ENCODE results near the gene RPS10.
"Not testable (repeated sequence)": the region's sequence is repeated elsewhere in the genome, so short reads cannot be mapped to it uniquely, and the experiment has no call there.

Gene RPS10

DNA sequence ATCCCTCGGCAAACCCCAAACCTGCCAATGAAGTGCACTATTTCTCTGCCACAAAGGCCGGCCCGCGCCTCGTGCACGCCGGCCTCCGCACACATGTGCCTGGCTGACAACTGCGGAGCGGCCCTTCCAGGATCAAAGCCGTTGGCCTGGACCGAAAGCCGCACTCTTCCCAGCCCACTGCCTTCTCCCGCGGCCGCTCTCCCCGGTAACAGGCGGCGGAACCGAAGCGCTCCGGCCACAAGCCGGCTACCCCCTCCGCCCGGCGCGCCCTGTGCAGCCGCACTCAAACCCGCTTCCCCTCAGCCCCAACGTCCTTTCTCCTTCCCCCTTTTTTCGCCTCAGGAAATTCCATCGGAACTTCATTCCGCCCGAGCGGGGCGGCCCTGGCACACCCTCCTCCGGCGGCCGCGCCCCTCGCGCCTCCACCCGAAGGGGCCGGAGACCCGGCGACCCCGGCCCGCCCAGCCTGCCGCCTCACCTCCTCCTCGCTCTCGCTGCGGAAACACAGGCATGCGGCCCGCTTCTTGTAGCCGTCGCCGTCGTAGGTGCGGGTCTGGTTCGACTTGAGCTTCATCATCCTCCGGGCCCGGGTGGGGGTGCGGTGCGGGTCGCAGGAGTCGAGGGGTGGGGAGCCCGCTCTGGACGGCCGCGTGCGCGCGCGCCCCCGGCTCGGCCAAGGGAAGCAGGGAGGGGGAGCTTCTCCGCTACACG, 33.9 kb downstream of the RPS10 start:
- peak; percentile 75 for DNase-seq

DNA sequence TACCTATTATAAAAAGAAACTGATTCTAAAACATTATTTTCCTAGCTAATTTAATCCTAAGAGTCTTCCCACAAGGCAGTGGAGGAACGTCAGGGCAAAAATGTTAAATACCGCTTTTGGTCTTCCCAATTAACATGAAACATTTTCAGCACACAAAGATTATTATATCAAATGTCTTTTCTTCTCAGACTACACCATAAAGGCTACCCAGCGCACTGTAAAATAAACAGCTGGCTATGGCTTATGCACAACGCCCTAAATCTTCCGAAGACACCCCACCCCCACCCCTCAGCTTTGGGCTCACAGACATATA, 34.4 kb downstream of the RPS10 start:
- no peak for DNase-seq

DNA sequence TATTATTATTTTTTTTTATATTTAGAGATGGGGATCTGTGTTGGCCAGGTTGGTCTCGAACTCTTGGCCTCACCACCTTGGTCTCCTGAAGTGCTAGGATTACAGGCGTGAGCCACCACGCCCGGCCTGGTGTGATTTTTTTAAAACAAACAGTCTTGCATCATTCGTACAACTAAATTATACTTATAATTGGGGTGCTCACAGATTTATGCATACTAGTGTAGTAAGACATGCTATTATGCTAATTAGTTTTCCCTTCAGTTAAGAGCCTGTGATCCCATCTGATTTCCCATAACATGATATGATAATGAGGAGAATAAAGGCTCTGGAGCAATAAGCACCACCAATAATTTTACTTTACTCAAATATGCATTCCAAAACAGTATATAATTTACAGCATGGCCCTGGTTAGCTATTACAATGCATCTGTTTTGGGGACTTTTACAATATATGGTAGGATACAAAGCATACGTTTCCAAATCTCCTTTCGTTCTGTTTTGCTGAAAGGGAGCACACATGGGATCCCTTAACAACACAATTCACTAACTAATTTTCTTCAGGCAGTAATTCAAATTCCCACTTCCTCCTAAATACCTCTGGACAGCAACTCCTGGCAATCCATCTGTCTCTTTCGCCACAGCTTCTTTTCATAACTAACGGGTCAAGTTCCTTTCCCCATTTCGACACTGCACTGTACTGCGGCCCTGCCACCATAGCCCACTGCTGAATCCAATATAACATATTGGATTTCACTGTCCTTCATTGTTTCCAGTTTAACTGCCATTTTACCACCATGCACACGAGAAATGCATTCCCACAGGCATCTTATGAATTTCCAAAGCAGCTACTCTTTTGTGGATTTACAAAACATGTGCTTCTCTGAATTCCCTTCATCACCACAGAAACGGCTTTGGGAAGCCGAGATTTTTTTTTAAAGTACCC, 35.1 kb downstream of the RPS10 start:
- peak; percentile 48 for DNase-seq

DNA sequence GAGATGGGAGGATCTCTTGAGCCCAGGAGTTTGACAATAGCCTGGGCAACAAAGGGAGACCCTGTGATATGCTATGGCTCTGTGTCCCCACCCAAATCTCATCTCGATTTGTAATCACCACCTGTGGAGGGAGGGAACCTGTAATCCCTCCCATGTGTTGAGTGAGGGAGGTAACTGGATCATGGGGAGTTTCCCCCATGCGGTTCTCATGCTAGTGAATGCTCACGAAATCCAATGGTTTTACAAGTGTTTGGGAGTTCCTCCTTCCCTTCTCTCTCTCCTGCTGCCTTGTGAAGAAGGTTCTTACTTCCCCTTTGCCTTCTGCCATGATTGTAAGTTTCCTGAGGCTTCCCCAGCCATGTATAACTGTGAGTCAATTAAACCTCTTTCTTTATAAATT, 36.8 kb downstream of the RPS10 start:
- DNase-seq = no peak

DNA sequence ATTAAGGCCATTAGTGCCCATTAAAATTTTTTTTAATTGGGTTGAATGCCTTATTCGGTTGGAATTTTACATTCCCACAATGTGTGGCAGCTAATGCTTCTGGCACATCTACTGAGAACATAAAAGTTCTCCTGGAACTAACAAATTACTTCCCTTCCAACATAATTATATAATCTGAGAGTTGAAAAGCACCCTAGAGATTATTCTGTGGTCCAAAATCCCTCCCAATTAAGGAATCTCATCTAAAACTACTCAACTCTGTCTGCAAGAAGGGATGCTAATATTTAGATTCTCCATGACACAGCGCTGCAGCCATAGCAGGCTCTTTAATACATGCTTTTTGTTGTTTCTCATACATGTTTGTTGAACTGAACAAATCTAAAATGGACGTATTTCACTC, 37.4 kb downstream of the RPS10 start:
- no peak for DNase-seq

DNA sequence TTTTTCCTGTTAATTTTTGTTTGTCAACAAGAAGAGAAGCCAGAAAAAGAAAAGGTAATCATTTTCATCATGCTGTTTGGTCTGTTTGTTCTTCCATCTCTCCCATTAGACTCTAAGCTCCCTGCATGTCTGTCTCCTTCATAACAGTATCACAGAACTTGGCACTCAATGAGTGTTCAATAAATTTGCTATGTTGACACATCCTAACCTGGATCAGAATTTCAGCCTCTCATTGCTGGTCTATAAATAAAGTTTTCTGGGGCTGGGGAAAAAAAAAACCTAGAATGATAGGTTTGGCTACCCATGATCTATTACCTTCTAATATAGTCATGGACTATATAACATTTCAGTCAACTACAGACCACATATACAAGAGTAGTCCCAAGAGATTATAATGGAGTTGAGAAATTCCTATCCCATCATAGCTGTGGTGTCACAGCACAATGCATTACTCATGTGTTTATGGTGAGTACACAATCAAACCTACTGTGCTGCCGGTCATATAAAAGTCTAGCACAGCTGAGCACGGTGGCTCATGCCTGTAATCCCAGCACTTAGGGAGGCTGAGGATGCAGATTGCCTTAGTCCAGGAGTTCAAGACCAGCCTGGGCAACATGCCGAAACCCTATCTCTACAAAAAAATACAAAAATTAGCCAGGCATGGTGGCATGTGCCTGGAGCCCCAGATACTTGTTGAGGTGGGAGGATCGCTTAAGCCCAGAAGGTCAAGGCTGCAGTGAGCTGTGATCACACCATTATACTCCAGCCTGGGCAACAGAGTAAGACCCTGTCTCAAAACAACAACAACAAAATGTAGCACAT, 39.3 kb downstream of the RPS10 start:
- no peak for DNase-seq

DNA sequence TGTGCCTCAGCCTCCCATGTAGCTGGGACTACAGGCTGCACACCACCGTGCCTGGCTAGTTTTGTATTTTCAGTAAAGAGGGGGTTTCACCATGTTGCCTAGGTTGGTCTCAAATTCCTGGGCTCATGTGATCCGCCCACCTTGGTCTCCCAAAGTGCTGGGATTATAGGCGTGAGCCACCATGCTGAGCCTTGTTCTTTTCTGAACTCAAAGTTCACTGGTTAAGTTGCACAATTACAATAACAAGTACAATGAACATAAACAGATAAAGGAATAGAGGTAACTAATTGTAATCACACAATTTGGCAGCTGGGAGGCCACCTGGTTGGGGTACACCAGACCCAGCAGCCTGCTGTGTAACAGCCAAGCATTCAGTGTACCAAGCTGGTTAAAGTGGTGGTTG, 40.1 kb downstream of the RPS10 start:
- no peak for DNase-seq

DNA sequence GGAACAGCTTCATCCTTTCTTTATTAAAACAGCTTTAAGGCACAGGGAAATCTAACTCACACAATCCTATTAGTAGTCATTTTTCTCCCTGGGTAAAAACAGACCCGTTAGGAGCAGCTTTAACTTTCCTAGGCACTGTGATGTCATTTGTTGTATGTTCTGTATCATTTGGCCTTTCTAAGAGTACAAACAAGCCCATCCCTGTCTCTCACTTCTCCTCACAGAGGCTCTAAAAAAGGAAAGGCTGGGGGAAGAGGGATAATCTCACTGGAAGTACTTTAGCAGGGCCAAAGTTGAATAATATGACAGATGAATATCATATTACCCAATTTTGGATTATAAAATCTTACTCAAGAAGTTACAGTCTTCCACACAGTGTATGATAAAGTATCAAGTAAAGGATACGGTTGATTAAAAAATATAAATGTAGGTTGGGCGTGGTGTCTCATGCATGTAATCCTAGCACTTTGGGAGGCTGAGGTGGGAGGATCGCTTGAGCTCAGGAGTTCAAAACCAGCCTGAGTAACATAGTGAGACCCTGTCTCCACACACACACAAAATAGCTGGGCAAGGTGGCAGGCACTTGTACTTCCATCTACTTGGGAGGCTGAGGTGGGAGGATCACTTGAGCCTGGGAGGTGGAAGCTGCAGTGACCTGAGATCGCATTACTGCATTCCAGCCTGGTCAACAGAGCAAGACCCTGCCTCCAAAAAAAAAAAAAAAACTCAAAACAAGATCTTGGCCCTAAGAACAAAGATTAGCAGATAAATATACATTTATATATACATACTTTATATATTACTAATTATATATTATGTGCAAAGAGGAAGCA, 41.3 kb downstream of the RPS10 start:
- DNase-seq = no peak

DNA sequence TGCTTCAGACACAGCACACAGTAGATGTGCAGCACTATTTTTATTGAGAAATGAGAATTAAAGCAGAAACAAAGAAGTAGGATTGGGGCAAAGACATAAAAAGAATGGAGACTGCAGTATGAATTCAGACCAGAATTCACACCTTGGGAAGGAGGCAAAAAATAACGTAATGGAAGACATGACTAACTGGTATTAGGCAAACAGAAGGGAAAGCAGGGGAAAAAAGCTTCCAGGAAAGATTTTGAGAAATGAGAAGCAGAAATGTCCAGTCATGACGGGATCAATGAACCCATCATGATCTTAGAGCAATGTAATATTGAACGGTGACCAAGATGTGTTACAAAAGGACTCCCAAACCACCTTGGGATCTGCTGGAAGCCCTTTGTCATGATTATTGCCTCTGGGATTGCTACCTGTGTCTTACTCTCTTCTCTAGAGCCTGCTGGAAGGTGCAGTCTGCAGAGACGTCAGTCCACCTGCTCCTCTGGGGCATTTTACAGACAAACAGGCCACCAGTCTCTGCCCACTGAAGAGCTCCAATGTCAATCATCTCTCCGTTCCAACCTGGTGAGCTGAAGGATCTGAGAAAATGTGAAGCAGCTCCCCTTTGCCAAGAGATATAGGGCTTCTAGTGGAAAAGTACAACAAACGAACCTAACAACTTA, 42.1 kb downstream of the RPS10 start:
- no peak for DNase-seq

DNA sequence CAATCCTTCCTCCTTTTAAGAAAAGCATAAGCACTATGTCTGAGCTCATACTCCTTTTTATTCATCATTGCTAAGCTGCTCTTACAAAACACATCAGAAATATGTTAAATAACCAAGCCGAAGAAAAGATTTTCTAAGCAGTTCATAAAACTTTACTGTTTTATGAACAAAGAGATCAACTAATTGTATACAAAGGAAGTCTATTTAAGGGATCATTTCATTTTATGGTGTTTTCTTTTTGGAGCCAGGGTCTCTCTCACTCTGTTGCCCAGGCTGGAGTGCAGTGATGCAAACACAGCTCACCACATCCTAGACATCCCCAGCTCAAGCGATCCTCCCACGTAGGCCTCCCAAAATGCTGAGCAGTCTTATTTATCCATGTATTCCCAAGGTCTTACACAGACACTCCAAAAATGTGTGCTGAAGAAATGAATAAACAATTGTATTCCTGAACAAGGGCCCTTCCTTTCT, 42.7 kb downstream of the RPS10 start:
- DNase-seq = peak; percentile 31

DNA sequence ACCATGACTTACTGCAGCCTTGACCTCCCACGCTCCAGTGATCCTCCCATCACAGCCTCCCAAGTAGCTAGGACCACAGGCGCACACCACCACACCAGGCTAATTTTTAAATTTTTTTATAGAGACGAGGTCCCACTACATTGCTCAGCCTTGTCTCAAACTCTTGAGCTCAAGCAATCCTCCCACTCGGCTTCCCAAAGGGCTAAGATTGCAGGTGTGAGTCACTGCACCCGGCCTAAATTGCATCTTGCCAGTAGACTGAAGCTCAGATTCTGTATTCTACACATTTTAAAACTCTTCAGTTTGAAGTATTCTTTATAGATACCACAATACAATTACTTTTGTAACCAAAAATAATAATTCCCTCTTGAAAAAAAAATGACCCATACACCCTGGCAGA, 44.8 kb downstream of the RPS10 start:
- no peak for DNase-seq

DNA sequence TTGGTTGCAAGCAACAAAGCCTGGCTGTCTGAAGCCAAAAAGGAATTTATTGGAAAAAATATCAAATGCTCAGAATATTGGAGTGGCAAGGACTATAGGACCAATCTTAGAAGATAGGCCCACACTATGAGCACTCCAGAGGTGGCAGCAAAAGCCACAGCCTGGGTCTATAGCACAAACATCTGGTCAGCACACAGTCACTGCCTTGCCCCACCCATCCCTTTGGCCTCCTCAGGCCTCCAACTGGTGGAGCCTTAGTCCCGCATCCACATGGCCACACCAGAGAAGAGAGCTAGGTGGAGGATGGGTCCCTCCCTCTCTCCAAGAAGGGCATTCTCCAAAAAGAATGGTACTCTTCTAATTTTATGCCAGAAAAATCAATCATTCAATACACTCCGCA, 47.4 kb downstream of the RPS10 start:
- DNase-seq = no peak

DNA sequence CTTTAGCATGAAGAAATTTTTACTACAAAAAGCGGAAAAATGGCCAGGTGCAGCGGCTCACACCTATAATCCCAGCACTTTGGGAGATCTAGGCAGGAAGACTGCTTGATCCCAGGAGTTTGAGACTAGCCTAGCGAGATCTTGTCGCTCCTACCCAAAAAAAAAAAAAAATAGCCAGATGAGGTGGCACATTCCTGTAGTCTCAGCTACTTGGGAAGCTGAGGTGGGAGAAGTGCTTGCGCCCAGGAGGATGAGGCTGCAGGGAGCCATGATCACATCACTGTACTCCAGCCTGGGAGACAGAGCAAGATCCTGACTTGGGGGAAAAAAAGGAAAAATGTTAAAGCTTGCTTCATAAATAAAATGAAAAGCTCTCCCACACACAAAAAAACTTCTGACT, 47.9 kb downstream of the RPS10 start:
- no peak for DNase-seq

DNA sequence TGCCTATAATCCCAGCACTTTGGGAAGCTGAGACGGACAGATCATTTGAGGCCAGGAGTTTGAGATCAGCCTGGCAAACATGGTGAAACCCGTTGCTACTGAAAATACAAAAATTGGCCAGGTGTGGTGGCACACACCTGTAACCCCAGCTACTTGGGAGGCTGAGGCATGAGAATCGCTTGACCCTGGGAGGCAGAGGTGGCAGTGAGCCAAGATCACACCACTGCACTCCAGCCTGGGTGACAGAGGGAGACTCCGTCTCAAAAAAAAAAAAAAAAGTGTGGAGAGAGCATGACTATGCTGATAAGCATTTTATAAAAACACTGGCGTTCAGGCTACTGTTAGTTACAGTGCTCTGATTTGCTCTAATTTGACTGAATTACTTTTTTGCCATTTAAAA, 48.3 kb downstream of the RPS10 start:
- not testable (repeated sequence) for DNase-seq

DNA sequence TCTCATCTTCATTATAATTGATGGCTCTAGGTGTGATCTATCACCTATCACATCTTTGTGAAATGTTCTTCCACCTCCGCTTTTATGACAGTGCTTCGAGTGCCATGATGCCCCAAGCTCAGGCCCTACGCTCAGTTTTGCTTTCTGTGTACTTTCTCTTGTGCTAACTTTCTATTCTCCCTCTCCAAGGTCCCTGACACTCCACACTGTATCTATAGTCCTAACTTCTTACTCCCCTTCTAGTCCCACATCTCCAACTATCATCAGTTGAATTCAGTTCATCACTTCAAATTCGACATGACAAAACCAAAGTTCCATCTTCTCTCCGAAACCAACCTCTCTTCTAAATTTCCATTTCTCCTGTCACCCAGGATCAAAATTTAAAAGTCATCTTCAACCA, 50.0 kb downstream of the RPS10 start:
- DNase-seq = no peak

DNA sequence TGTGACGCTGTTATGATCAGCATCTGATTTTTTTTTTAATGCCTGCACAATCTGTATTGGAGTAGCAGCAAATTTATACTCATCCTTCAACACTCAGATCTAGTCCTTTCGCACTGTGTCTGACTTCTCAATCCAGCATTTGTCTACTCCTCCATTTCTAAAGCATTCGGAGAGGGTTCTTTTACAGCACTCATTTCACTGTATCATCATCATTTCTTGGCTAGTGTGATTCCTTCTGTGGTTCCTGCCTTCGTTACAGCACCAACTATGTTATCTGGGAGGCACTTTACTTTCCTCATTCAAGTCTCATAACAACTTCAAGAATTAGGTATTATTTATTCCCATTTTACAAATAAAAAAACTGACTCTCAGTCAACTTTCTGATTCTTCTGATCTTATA, 51.4 kb downstream of the RPS10 start:
- DNase-seq = no peak

DNA sequence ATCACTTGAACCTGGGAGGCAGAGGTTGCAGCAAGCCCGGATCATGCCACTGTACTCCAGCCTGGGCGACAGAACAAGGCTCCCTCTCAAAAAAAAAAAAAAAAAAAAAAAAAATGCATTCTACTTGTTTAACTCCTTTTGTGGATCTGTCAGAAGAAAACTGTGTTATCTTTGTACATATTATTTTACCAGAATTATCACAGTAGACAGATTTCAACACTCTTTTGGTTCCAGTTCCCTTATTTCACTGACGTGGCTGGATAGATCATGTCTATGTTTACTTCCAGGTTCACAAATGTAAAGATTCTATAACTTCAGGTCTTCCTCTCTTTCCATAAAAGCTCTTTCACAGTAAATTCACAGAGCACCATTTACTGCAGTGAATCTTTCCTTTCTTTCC, 51.8 kb downstream of the RPS10 start:
- no peak for DNase-seq

DNA sequence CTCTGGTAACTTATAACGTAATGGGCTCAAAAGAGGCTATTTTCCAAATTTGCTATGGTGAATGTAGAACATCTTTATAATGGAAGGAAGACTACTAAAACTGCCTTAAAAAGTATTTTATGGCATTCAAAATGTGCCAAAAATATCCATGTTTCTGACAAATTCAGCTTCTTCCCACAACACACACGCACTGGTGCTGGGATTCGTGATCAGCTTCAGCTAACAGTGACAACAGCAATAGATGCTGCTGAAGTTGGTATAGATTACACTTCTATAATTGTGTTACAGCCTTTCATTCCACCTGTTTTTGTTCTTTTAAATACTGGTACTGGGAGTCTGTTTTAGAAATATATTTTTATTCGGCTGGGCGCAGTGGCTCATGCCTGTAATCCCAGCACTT, 52.4 kb downstream of the RPS10 start:
- no peak for DNase-seq

DNA sequence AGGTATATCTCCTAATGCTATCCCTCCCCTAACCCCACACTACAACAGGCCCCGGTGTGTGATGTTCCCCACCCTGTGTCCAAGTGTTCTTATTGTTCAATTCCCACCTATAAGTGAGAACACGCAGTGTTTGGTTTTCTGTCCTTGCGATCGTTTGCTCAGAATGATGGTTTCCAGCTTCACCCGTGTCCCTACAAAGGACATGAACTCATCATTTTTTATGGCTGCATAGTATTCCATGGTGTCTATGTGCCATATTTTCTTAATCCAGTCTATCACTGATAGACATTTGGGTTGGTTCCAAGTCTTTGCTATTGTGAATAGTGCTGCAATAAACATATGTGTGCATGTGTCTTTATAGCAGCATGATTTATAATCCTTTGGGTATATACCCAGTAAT, 54.0 kb downstream of the RPS10 start:
- not testable (repeated sequence) for DNase-seq

DNA sequence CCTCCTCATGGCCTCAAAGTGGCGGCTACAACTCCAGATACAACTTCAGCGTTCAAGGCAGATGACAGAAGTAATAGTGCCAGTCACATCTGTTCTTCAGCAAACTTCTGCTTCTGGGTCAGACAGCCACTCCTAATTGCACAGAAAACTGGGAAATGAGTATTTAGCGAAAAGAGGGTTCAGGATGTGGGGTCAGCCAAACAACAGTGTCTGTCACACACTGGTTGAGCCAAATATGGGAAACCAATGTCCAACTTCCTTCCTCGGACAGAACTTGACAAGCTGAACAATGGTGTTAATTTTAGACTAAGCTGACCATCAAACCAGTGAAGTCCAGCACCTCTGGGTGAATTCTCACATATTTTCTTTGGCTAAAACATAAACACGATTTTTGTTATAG, 55.5 kb downstream of the RPS10 start:
- no peak for DNase-seq

DNA sequence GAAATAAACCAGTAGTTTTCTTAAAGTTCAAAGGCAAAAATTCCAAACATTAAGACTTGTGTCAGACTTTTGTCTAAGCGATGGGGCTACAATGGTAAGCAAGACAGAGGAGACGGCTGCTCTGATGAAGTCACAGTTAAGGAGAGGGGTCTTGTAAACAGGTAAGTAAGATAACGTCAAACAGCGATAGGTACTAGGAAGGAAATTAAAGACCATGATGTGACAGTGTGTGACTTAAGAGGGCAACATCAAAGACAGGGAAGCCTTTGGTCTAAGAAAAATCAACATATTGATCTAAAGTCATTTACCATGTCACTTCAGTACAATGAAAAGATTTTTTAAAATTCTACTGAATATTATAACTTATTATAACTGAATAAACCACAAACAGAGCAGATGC, 56.5 kb downstream of the RPS10 start:
- DNase-seq = no peak
